ENCODE results near the gene SEC23A. TPM values are rescaled to one million over a fixed set of nuclear protein-coding genes. Genes with fewer than 3 reads are reported as not detected.

The SEC23A gene
- total RNA-seq, 4 donors from 2014 or later = 89.9 to 152 (median 113) TPM

- no peak for DNase-seq (ENCODE audit: low spot score)
- TF ChIP-seq CTCF (IDR thresholded peaks at IDR 0.05) = no peak
- no peak for ATAC-seq (ENCODE audit: low FRiP score)
Observed at GRCh38 chr14:38982278-38982677, 120.8 kb downstream of the SEC23A start.

Small RNA genes within 50 kb of the gene (small RNA-seq; reads per million reads assigned to genes)
- gene AL109628.1 (not detected), gene RF00019 (not detected)

Other genes starting within 250 kb of the SEC23A start
- 10 to 100 TPM in 3 of 4 donors, 1 to 10 TPM in 1; 9.5 to 17.1 (median 15.6) TPM for gene GEMIN2, start 11.1 kb upstream of the SEC23A start, total RNA-seq
- gene TRAPPC6B, start 67.1 kb upstream of the SEC23A start, total RNA-seq = 10 to 100 TPM; 17.7 to 25.5 (median 19.5) TPM
- gene PNN, start 72.0 kb upstream of the SEC23A start, total RNA-seq = 10 to 100 TPM; 26.4 to 59.4 (median 37.7) TPM
- 10 to 100 TPM; 13.8 to 19.4 (median 16.7) TPM for gene MIA2, start 130.7 kb upstream of the SEC23A start, total RNA-seq

All from omental fat pad (tissue), 4 donors.